CD14-positive monocyte (primary cell): ENCODE results near the gene CSNK1G3. TPM values are rescaled to one million over a fixed set of nuclear protein-coding genes. Genes with fewer than 3 reads are reported as not detected.

Experiments
- DNase-seq, 3 donors: peaks; one replicate each; pipeline ENCODE4 v3.0.0-alpha.2; 2011 to 2022
- H2AFZ ChIP-seq: 2 replicates; pipeline ENCODE4 v1.6.0; 2012; ENCODE audit warnings: mild to moderate bottlenecking, low read depth, low read length, inconsistent platforms; ENCODE audit not compliant: insufficient read depth, poor library complexity, severe bottlenecking
- H3K27ac ChIP-seq, 2 donors: 1 replicate in 1 of 2; 2 replicates in 1 of 2; pipeline ENCODE4 v1.5.1; 2012 to 2013; ENCODE audit warnings: low read length in 2 of 2, control low read depth in 1 of 2, inconsistent platforms in 1 of 2, low read depth in 1 of 2, mild to moderate bottlenecking in 1 of 2
- H3K27me3 ChIP-seq, 2 donors: one replicate each; pipeline versions ENCODE4 v1.6.0 to v1.6.1; 2011 to 2013; ENCODE audit warnings: low read length in 2 of 2; ENCODE audit not compliant: control insufficient read depth in 2 of 2, insufficient read depth in 2 of 2
- H3K36me3 ChIP-seq, 2 donors: replicated peaks in 1 of 2; 1 replicate in 1 of 2; 2 replicates in 1 of 2; pipeline versions ENCODE4 v1.5.1 to v1.6.1; 2012 to 2013; ENCODE audit warnings: low read length in 2 of 2, control low read depth in 1 of 2, inconsistent platforms in 1 of 2, mild to moderate bottlenecking in 1 of 2; ENCODE audit not compliant: insufficient read depth in 2 of 2, control insufficient read depth in 1 of 2
- H3K4me1 ChIP-seq, 2 donors: 1 replicate in 1 of 2; 2 replicates in 1 of 2; pipeline versions ENCODE4 v1.5.1 to v1.6.1; 2012 to 2013; ENCODE audit warnings: low read length in 2 of 2, control low read depth in 1 of 2, inconsistent platforms in 1 of 2, mild to moderate bottlenecking in 1 of 2, moderate library complexity in 1 of 2; ENCODE audit not compliant: insufficient read depth in 2 of 2, control insufficient read depth in 1 of 2
- H3K4me2 ChIP-seq: replicated peaks from 2 replicates; pipeline ENCODE3; 2012; ENCODE audit warnings: low read length, moderate library complexity, mild to moderate bottlenecking; ENCODE audit not compliant: poor library complexity, severe bottlenecking; ENCODE audit errors: extremely low read depth
- H3K4me3 ChIP-seq, 3 experiments: fragments of 200-600 bp in 1 of 3; sonication (generic) in 1 of 3; replicated peaks in 1 of 3; 1 replicate in 2 of 3; 2 replicates in 1 of 3; pipeline ENCODE4 v1.5.1; 2011 to 2013; ENCODE audit warnings: low read length in 3 of 3, mild to moderate bottlenecking in 3 of 3, control low read depth in 2 of 3, low read depth in 2 of 3, inconsistent platforms in 1 of 3, moderate library complexity in 1 of 3
- H3K79me2 ChIP-seq: 2 replicates; pipeline ENCODE4 v1.6.0; 2012; ENCODE audit warnings: mild to moderate bottlenecking, control low read depth, inconsistent platforms, low read length, moderate library complexity; ENCODE audit not compliant: insufficient read depth
- H3K9ac ChIP-seq: 2 replicates; pipeline ENCODE4 v1.6.0; 2017; ENCODE audit warnings: low read length, mild to moderate bottlenecking; ENCODE audit not compliant: insufficient read depth, poor library complexity, severe bottlenecking
- H3K9me3 ChIP-seq, 2 donors: replicated peaks in 1 of 2; 1 replicate in 1 of 2; 2 replicates in 1 of 2; pipeline versions ENCODE4 v1.5.1 to v1.6.1; 2012 to 2013; ENCODE audit warnings: low read length in 2 of 2, control low read depth in 1 of 2; ENCODE audit not compliant: control insufficient read depth in 1 of 2, insufficient read depth in 1 of 2
- H4K20me1 ChIP-seq: 2 replicates; pipeline ENCODE4 v1.6.0; 2012; ENCODE audit warnings: mild to moderate bottlenecking, low read length, control low read depth, moderate library complexity; ENCODE audit not compliant: insufficient read depth
- H3K27ac Mint-ChIP-seq, 7 donors: one replicate each; pipeline ENCODE4 v1.8.0; 2020; ENCODE audit warnings: mild to moderate bottlenecking in 7 of 7, mixed read lengths in 7 of 7, moderate library complexity in 6 of 7, inconsistent platforms in 2 of 7
- H3K27me3 Mint-ChIP-seq, 3 donors: one replicate each; pipeline ENCODE4 v1.8.0; 2021 to 2022; ENCODE audit warnings: low read depth in 3 of 3, mild to moderate bottlenecking in 3 of 3, mixed read lengths in 3 of 3, moderate library complexity in 3 of 3, inconsistent platforms in 1 of 3
- H3K36me3 Mint-ChIP-seq, 2 donors: one replicate each; pipeline ENCODE4 v1.8.0; 2020; ENCODE audit warnings: mixed read lengths in 2 of 2, inconsistent platforms in 1 of 2, mild to moderate bottlenecking in 1 of 2
- H3K4me1 Mint-ChIP-seq: one replicate; pipeline ENCODE4 v1.8.0; 2020; ENCODE audit warnings: mild to moderate bottlenecking, mixed read lengths
- H3K4me3 Mint-ChIP-seq, 2 donors: one replicate each; pipeline ENCODE4 v1.8.0; 2020; ENCODE audit warnings: mild to moderate bottlenecking in 2 of 2, mixed read lengths in 2 of 2, moderate library complexity in 1 of 2
- H3K9me3 Mint-ChIP-seq, 7 donors: one replicate each; pipeline ENCODE4 v1.8.0; 2020 to 2022; ENCODE audit warnings: mixed read lengths in 7 of 7, mild to moderate bottlenecking in 6 of 7, moderate library complexity in 6 of 7, inconsistent platforms in 2 of 7
- CTCF ChIP-seq: fragments of 200-600 bp; IDR thresholded peaks from one replicate; pipeline ENCODE4 v1.8.0; 2022; ENCODE audit warnings: antibody characterized with exemption, mild to moderate bottlenecking
- WGBS: methylation state at CpG from one replicate; pipeline ENCODE4 v1.1.5; 2013; ENCODE audit warnings: missing lambda C conversion rate; ENCODE audit not compliant: insufficient coverage; 5-methylcytosine and 5-hydroxymethylcytosine counted together
- intact Hi-C, 2 donors: fragments of 100-400 bp; cut with micrococcal nuclease; formaldehyde crosslinking; loops; one replicate each; pipeline versions ENCODE4 v1.15.0 to v1.15.1; 2023
- polyA plus RNA-seq, 3 donors: library from polyadenylated mRNA; depleted of rRNA in 1 of 3; unstranded in 2 of 3; stranded (reverse) in 1 of 3; fragments of 300-500 nt in 2 of 3; fragments of >200 nt in 1 of 3; fragmentation: Illumina TruSeq in 2 of 3; gene quantifications; 1 replicate in 2 of 3; 2 replicates in 1 of 3; pipeline ENCODE4 v1.2.3, GENCODE V29; 2012 to 2021

CSNK1G3 gene
- polyA plus RNA-seq, 3 donors: 10.8 to 22.3 (median 17.1) TPM

- Mint-ChIP-seq H3K4me1 (no peaks in the 10 kb centered on the region), H3K9me3 (peaks cover 0 to 3% (median 2%) of the 10 kb centered on the region in 7 donors), H3K4me3 (no peak overlapping the region), H3K27me3 (no peaks in the 10 kb centered on the region), H3K36me3 (peaks cover 26 to 36% of the 10 kb centered on the region in 2 donors), H3K27ac (peak overlapping the region in 1 of 7 donors; percentile 5)
- Histone ChIP-seq H3K36me3 (peaks cover 11 to 33% of the 10 kb centered on the region in 2 donors), H3K79me2 (no peaks in the 10 kb centered on the region), H3K9ac (no peak overlapping the region), H3K27ac (no peak overlapping the region), H3K4me2 (no peak overlapping the region), H3K27me3 (no peaks in the 10 kb centered on the region), H2AFZ (no peak overlapping the region), H3K4me3 (no peak overlapping the region), H4K20me1 (no peaks in the 10 kb centered on the region), H3K9me3 (no peaks in the 10 kb centered on the region), H3K4me1 (no peaks in the 10 kb centered on the region)
- DNase-seq: no peak
- 100% methylated on average over 1 of the region's 1 CpG for WGBS
- no peak for TF ChIP-seq CTCF
- intact Hi-C loops: no loop called here
Measured at GRCh38 chr5:123561230-123561629, 49.3 kb downstream of the CSNK1G3 start.

- no peak for TF ChIP-seq CTCF
- Histone ChIP-seq H3K79me2 (no peaks in the 10 kb centered on the region), H3K27ac (no peak overlapping the region), H3K36me3 (peaks cover 15 to 18% of the 10 kb centered on the region in 2 donors), H3K27me3 (no peaks in the 10 kb centered on the region), H3K4me2 (no peak overlapping the region), H3K4me3 (no peak overlapping the region), H2AFZ (no peak overlapping the region), H3K9ac (no peak overlapping the region), H4K20me1 (peaks cover 31% of the 10 kb centered on the region), H3K9me3 (no peaks in the 10 kb centered on the region), H3K4me1 (no peaks in the 10 kb centered on the region)
- intact Hi-C loops: no loop called here
- no peak overlapping the region for H3K27ac Mint-ChIP-seq
- H3K4me1 Mint-ChIP-seq: no peaks in the 10 kb centered on the region
- DNase-seq: no peak
- H3K9me3 Mint-ChIP-seq: peaks cover 0 to 4% (median under 1%) of the 10 kb centered on the region in 7 donors
- no peaks in the 10 kb centered on the region for H3K27me3 Mint-ChIP-seq
- no peak overlapping the region for H3K4me3 Mint-ChIP-seq
- H3K36me3 Mint-ChIP-seq: peaks cover 17 to 21% of the 10 kb centered on the region in 2 donors
Measured at GRCh38 chr5:123571927-123572326, 60.0 kb downstream of the CSNK1G3 start.
